HG03442 (cell line): ENCODE data around the gene ADGRG3.
"Not testable (repeated sequence)": the region's sequence is repeated elsewhere in the genome, so short reads cannot be mapped to it uniquely, and the experiment has no call there.

Experiments used
- ATAC-seq: cut with Tn5 transposase; IDR thresholded peaks from one replicate; pipeline ENCODE4 v1.9.1; 2021; ENCODE audit warnings: mild to moderate bottlenecking, moderate library complexity; ENCODE audit not compliant: unreplicated experiment

The ADGRG3 gene

GRCh38 chr16:57661936-57662906 is 5.9 kb upstream of the ADGRG3 start:
- ATAC-seq: no peak

- ATAC-seq: no peak
Observed at GRCh38 chr16:57663436-57663835, 4.7 kb upstream of the ADGRG3 start.

DNA sequence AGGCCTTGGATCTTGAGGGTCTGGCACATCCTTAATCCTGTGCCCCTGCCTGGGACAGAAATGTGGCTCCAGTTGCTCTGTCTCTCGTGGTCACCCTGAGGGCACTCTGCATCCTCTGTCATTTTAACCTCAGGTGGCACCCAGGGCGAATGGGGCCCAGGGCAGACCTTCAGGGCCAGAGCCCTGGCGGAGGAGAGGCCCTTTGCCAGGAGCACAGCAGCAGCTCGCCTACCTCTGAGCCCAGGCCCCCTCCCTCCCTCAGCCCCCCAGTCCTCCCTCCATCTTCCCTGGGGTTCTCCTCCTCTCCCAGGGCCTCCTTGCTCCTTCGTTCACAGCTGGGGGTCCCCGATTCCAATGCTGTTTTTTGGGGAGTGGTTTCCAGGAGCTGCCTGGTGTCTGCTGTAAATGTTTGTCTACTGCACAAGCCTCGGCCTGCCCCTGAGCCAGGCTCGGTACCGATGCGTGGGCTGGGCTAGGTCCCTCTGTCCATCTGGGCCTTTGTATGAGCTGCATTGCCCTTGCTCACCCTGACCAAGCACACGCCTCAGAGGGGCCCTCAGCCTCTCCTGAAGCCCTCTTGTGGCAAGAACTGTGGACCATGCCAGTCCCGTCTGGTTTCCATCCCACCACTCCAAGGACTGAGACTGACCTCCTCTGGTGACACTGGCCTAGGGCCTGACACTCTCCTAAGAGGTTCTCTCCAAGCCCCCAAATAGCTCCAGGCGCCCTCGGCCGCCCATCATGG is 4.0 kb upstream of the ADGRG3 start:
- no peak for ATAC-seq

GRCh38 chr16:57664662-57665025 is 3.5 kb upstream of the ADGRG3 start:
- no peak for ATAC-seq

GRCh38 chr16:57665541-57665940 is 2.6 kb upstream of the ADGRG3 start:
- no peak for ATAC-seq

GRCh38 chr16:57666353-57667047 is 1.6 kb upstream of the ADGRG3 start:
- no peak for ATAC-seq

DNA sequence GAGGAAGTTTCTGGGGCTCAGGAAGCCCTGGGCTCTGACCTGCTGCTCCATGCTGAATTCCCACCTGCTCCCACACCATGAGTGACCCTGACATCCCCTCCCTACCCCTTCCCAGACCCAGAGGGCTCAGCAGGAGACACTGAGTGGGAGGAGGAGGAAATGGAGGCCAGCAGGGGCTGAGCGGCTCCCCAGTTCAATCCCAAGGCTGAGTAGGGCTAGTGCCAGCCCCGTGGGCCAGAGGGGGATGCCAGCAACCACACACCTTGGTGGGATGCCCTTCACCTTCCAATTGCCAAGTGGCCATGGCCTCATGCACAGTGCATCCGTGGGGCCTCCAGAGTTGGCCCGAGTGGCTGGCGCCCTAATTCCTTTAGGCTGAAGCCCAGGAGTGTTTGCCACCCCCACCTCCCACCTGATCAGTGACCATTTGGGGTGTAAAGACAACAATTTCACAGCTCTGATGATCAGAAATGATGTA is 1.0 kb upstream of the ADGRG3 start:
- ATAC-seq: no peak

DNA sequence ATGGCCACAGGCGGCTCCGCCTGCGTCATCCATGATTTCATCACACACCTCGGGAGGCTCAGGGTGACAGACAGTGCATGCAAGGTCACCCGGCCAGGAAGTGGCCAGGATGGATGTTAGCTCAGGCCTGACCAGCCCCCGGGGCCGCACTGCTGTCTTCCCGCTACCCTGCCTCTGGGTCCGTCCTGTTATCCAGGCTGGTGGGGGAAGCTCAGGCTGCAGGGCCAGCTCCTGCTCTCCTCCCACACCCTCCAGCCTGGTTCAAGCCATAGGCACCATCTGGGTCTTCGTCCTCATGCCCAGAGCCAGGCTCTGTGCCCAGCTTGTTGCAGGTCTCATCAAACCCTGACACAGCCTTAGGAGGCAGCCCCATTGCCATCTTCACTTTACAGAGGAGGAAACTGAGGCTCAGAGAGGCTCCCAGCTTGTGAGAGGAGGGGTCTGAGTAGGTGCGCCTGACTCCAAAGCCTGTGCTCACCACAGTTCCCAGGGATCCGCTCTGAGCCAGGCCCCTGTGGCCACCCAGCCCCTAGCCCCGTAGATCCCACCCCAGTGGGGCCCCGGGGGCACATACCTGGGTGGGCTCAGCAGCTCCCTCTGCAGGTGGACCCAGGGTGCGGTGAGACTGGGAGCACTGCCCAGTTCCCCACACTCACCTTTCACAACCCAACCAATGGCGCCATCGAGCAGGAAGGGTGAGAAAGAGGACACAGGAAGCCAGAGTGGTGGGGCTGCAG is 412 bp upstream of the ADGRG3 start:
- ATAC-seq: no peak

DNA sequence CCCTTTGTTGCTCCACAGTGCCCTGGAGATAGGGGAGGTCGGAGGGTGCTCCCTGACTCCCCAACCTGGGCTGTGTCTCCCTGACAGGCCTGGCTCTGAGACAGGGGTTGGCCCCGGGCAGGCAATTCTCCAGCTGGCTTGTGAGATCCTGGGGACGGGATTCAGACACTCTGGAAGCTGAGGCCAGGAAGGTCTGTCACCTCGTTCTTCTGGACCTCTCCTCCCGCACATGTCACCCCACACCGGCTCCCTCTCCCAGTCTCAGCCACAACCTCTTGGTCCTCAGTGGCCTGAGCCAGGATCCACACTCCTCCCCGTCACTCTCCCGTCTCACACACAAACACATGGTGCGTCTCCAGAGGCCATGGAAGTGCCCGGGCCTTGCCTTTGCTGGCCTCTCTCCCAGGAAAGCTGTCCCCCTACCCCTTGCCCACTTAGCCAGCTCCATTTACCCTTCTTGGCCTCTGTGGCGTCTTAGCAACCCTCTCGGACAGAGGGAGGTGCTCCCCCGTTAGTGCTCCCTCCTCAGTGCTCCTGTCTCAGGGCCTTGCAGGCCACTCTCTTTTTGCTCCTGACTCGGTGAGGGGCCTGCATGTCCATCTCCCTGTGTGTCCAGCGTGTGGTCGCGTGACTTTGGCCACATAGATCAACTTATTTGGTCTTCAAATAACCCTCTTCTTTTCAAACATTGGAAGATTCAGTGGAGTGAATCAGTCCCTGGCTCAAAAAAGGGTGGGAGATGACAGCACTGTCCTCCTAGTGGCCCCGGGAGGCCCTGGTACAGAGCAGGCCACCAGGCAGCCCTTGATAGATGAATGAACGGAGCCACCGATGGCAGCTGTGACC is 747 bp downstream of the ADGRG3 start:
- ATAC-seq: no peak

- no peak for ATAC-seq
Observed at GRCh38 chr16:57669476-57670162, 1.5 kb downstream of the ADGRG3 start.

- ATAC-seq: no peak
Observed at GRCh38 chr16:57670196-57670595, 2.1 kb downstream of the ADGRG3 start.

DNA sequence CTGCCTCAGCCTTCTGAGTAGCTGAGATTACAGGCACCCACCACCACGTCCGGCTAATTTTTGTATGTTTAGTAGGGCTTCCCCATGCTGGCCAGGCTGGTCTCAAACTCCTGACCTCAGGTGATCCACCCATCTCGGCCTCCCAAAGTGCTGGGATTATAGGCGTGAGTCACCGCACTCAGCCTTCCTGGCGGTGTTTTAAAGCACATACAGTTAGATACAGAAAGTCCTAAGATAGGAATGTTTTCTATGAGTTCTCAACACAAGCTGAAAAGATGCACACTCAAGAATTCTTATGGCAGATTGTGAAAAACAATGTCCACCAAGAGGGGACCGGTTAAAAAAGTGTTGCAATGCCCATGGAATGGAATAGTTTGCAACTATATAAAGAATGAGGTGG is 3.3 kb downstream of the ADGRG3 start:
- not testable (repeated sequence) for ATAC-seq

DNA sequence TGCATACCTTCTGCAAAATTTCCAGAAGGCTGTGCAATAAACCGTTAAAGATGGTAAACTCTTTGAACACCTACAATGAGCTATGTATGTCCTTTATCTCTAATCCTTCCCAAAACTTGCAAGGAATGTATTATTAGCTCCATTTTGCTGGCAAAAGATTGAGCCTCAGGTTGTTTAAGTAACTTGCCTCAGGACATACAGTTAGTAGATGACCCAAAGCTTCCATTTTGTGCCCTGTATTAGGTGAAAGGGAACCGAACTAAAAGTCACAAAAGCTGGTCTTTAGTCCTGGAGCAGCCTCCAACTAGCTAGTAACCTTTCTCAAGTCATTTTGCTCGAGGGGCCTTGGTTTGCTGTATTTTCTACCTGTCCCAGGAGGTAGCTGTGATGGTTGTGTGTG is 4.3 kb downstream of the ADGRG3 start:
- ATAC-seq: no peak

- ATAC-seq: no peak
Observed at GRCh38 chr16:57672824-57673223, 4.7 kb downstream of the ADGRG3 start.

GRCh38 chr16:57675741-57676551 is 7.8 kb downstream of the ADGRG3 start:
- no peak for ATAC-seq

- no peak for ATAC-seq
Observed at GRCh38 chr16:57676553-57677085, 8.5 kb downstream of the ADGRG3 start.

- ATAC-seq: no peak
Observed at GRCh38 chr16:57677622-57678369, 9.7 kb downstream of the ADGRG3 start.
